ENCODE measurements around the gene PBXIP1.

GRCh38 chr1:154994591-154994990 is 38.7 kb upstream of the PBXIP1 start:
- TF ChIP-seq CTCF (IDR thresholded peaks at IDR 0.05; ENCODE audit: low read depth, low read length, poor library complexity, severe bottlenecking) (no peak), EZH2phosphoT487 (IDR thresholded peaks at IDR 0.05; ENCODE audit: borderline replicate concordance, low read length) (no peak)

All from DOHH2 (cell line).